ENCODE data around the gene ADTRP.

GRCh38 chr6:11802886-11803590, 24.4 kb upstream of the ADTRP start:
- TF ChIP-seq, protein P1, sequence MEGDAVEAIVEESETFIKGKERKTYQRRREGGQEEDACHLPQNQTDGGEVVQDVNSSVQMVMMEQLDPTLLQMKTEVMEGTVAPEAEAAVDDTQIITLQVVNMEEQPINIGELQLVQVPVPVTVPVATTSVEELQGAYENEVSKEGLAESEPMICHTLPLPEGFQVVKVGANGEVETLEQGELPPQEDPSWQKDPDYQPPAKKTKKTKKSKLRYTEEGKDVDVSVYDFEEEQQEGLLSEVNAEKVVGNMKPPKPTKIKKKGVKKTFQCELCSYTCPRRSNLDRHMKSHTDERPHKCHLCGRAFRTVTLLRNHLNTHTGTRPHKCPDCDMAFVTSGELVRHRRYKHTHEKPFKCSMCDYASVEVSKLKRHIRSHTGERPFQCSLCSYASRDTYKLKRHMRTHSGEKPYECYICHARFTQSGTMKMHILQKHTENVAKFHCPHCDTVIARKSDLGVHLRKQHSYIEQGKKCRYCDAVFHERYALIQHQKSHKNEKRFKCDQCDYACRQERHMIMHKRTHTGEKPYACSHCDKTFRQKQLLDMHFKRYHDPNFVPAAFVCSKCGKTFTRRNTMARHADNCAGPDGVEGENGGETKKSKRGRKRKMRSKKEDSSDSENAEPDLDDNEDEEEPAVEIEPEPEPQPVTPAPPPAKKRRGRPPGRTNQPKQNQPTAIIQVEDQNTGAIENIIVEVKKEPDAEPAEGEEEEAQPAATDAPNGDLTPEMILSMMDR (IDR thresholded peaks at IDR 0.05 in 8 of 11, conservative IDR thresholded peaks at IDR 0.05 in 3 of 11), result no peak
- TF ChIP-seq POLR2A (IDR thresholded peaks at IDR 0.05), result no peak
- TF ChIP-seq POLR2AphosphoS5 (IDR thresholded peaks at IDR 0.05), result no peak
